ENCODE data around the gene NAGPA.

GRCh38 chr16:5015887-5016286, 17.8 kb downstream of the NAGPA start:
- TF ChIP-seq, protein P1, sequence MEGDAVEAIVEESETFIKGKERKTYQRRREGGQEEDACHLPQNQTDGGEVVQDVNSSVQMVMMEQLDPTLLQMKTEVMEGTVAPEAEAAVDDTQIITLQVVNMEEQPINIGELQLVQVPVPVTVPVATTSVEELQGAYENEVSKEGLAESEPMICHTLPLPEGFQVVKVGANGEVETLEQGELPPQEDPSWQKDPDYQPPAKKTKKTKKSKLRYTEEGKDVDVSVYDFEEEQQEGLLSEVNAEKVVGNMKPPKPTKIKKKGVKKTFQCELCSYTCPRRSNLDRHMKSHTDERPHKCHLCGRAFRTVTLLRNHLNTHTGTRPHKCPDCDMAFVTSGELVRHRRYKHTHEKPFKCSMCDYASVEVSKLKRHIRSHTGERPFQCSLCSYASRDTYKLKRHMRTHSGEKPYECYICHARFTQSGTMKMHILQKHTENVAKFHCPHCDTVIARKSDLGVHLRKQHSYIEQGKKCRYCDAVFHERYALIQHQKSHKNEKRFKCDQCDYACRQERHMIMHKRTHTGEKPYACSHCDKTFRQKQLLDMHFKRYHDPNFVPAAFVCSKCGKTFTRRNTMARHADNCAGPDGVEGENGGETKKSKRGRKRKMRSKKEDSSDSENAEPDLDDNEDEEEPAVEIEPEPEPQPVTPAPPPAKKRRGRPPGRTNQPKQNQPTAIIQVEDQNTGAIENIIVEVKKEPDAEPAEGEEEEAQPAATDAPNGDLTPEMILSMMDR (IDR thresholded peaks at IDR 0.05): no peak
- no peak for TF ChIP-seq POLR2A (IDR thresholded peaks at IDR 0.05)

Measured in lower leg skin (tissue), 3 donors.